Measurements from ENCODE around the gene MASP1.

The MASP1 gene

DNA sequence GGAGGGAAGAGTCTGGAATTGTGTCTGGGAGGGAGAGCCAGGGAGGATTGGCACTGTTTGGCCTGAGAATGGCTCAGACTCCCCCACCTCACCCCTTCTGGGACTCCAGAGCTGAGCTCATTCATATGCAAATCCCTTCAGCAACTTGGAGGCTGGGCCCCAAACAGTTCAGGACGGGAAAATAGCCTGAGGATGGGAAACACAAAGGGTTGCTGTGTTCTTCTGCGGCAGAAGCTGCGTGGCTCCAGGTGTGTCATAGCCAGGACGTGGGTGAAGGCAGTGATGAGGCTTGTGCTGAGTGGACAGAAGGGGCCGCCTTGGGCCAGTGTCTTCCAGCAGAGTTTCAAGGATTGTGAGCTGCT is 16.6 kb downstream of the MASP1 start (continued):
- TF ChIP-seq, protein P1, sequence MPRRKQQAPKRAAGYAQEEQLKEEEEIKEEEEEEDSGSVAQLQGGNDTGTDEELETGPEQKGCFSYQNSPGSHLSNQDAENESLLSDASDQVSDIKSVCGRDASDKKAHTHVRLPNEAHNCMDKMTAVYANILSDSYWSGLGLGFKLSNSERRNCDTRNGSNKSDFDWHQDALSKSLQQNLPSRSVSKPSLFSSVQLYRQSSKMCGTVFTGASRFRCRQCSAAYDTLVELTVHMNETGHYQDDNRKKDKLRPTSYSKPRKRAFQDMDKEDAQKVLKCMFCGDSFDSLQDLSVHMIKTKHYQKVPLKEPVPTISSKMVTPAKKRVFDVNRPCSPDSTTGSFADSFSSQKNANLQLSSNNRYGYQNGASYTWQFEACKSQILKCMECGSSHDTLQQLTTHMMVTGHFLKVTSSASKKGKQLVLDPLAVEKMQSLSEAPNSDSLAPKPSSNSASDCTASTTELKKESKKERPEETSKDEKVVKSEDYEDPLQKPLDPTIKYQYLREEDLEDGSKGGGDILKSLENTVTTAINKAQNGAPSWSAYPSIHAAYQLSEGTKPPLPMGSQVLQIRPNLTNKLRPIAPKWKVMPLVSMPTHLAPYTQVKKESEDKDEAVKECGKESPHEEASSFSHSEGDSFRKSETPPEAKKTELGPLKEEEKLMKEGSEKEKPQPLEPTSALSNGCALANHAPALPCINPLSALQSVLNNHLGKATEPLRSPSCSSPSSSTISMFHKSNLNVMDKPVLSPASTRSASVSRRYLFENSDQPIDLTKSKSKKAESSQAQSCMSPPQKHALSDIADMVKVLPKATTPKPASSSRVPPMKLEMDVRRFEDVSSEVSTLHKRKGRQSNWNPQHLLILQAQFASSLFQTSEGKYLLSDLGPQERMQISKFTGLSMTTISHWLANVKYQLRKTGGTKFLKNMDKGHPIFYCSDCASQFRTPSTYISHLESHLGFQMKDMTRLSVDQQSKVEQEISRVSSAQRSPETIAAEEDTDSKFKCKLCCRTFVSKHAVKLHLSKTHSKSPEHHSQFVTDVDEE (CRISPR knock-in tag; IDR thresholded peaks at IDR 0.05) = no peak

GRCh38 chr3:187274315-187274976 is 17.1 kb downstream of the MASP1 start:
- ATAC-seq = no peak
- TF ChIP-seq, protein P2, sequence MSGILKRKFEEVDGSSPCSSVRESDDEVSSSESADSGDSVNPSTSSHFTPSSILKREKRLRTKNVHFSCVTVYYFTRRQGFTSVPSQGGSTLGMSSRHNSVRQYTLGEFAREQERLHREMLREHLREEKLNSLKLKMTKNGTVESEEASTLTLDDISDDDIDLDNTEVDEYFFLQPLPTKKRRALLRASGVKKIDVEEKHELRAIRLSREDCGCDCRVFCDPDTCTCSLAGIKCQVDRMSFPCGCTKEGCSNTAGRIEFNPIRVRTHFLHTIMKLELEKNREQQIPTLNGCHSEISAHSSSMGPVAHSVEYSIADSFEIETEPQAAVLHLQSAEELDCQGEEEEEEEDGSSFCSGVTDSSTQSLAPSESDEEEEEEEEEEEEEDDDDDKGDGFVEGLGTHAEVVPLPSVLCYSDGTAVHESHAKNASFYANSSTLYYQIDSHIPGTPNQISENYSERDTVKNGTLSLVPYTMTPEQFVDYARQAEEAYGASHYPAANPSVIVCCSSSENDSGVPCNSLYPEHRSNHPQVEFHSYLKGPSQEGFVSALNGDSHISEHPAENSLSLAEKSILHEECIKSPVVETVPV (CRISPR knock-in tag; IDR thresholded peaks at IDR 0.05) = no peak
- TF ChIP-seq, protein P3, sequence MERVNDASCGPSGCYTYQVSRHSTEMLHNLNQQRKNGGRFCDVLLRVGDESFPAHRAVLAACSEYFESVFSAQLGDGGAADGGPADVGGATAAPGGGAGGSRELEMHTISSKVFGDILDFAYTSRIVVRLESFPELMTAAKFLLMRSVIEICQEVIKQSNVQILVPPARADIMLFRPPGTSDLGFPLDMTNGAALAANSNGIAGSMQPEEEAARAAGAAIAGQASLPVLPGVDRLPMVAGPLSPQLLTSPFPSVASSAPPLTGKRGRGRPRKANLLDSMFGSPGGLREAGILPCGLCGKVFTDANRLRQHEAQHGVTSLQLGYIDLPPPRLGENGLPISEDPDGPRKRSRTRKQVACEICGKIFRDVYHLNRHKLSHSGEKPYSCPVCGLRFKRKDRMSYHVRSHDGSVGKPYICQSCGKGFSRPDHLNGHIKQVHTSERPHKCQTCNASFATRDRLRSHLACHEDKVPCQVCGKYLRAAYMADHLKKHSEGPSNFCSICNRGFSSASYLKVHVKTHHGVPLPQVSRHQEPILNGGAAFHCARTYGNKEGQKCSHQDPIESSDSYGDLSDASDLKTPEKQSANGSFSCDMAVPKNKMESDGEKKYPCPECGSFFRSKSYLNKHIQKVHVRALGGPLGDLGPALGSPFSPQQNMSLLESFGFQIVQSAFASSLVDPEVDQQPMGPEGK (CRISPR knock-in tag; IDR thresholded peaks at IDR 0.05; ENCODE audit: borderline replicate concordance) = no peak
- TF ChIP-seq ZC3H10 (CRISPR knock-in tag; IDR thresholded peaks at IDR 0.05) = no peak
- TF ChIP-seq CSDC2 (CRISPR knock-in tag; IDR thresholded peaks at IDR 0.05) = no peak
- no peak for TF ChIP-seq TOX (CRISPR knock-in tag; IDR thresholded peaks at IDR 0.05; ENCODE audit: borderline replicate concordance)
- TF ChIP-seq BACH2 (CRISPR knock-in tag; IDR thresholded peaks at IDR 0.05; ENCODE audit: borderline replicate concordance) = no peak
- TF ChIP-seq, protein P4, sequence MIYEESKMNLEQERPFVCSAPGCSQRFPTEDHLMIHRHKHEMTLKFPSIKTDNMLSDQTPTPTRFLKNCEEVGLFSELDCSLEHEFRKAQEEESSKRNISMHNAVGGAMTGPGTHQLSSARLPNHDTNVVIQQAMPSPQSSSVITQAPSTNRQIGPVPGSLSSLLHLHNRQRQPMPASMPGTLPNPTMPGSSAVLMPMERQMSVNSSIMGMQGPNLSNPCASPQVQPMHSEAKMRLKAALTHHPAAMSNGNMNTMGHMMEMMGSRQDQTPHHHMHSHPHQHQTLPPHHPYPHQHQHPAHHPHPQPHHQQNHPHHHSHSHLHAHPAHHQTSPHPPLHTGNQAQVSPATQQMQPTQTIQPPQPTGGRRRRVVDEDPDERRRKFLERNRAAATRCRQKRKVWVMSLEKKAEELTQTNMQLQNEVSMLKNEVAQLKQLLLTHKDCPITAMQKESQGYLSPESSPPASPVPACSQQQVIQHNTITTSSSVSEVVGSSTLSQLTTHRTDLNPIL (CRISPR knock-in tag; IDR thresholded peaks at IDR 0.05; ENCODE audit: low read depth) = no peak
- no peak for TF ChIP-seq ARNTL (CRISPR knock-in tag; IDR thresholded peaks at IDR 0.05; ENCODE audit: borderline replicate concordance, low read depth)
- no peak for TF ChIP-seq PPARA (CRISPR knock-in tag; IDR thresholded peaks at IDR 0.05; ENCODE audit: borderline replicate concordance)
- TF ChIP-seq ZNF70 (CRISPR knock-in tag; IDR thresholded peaks at IDR 0.05) = no peak
- TF ChIP-seq SNAI2 (CRISPR knock-in tag; IDR thresholded peaks at IDR 0.05) = no peak

GRCh38 chr3:187271582-187271981 is 20.0 kb downstream of the MASP1 start:
- no peak for ATAC-seq
- TF ChIP-seq, protein P3 (CRISPR knock-in tag; IDR thresholded peaks at IDR 0.05; ENCODE audit: borderline replicate concordance) = no peak
- no peak for TF ChIP-seq SNAI2 (CRISPR knock-in tag; IDR thresholded peaks at IDR 0.05)
- no peak for TF ChIP-seq PPARA (CRISPR knock-in tag; IDR thresholded peaks at IDR 0.05; ENCODE audit: borderline replicate concordance)
- no peak for TF ChIP-seq ZFP30 (CRISPR knock-in tag; IDR thresholded peaks at IDR 0.05)
- no peak for TF ChIP-seq RARB (CRISPR knock-in tag; IDR thresholded peaks at IDR 0.05)
- TF ChIP-seq ARNTL (CRISPR knock-in tag; IDR thresholded peaks at IDR 0.05; ENCODE audit: borderline replicate concordance, low read depth) = no peak
- no peak for TF ChIP-seq ESRRG (CRISPR knock-in tag; IDR thresholded peaks at IDR 0.05)
- TF ChIP-seq ZC3H10 (CRISPR knock-in tag; IDR thresholded peaks at IDR 0.05) = no peak
- no peak for TF ChIP-seq ZNF8 (CRISPR knock-in tag; IDR thresholded peaks at IDR 0.05)
- TF ChIP-seq, protein P2 (CRISPR knock-in tag; IDR thresholded peaks at IDR 0.05) = no peak
- no peak for TF ChIP-seq POU6F1 (CRISPR knock-in tag; IDR thresholded peaks at IDR 0.05; ENCODE audit: borderline replicate concordance, low read depth)

All from SK-N-SH treated with all-trans-retinoic acid at 6 μM for 48 hours (cell line).